ENCODE results near the gene PCNP. TPM values are rescaled to one million over a fixed set of nuclear protein-coding genes. Genes with fewer than 3 reads are reported as not detected.
"Not testable (repeated sequence)": the region's sequence is repeated elsewhere in the genome, so short reads cannot be mapped to it uniquely, and the experiment has no call there.

PCNP gene
- total RNA-seq, 2 donors from 2014 or later: 78.9 to 131 TPM

GRCh38 chr3:101625879-101626278 lies 51.9 kb downstream of the PCNP start:
- Histone ChIP-seq H3K4me1 (ENCODE audit: control insufficient read depth in 1 of 2, low read depth in 2 of 2) (no peaks in the 10 kb centered on the region), H3K27ac (no peak overlapping the region), H3K9me3 (no peaks in the 10 kb centered on the region), H3K4me3 (no peak overlapping the region), H3K27me3 (replicated peaks; ENCODE audit: insufficient read depth) (no peaks in the 10 kb centered on the region), H3K36me3 (no peaks in the 10 kb centered on the region)
- TF ChIP-seq CTCF (IDR thresholded peaks at IDR 0.05): no peak
- ATAC-seq (ENCODE audit: insufficient number of reproducible peaks, low FRiP score, low read depth): no peak
- no peak for DNase-seq (ENCODE audit: low spot score)

GRCh38 chr3:101629219-101629618 lies 55.2 kb downstream of the PCNP start:
- TF ChIP-seq CTCF (IDR thresholded peaks at IDR 0.05): no peak
- no peak overlapping the region for H3K27ac ChIP-seq
- no peak overlapping the region for H3K4me3 ChIP-seq
- no peaks in the 10 kb centered on the region for H3K4me1 ChIP-seq (ENCODE audit: control insufficient read depth in 1 of 2, low read depth in 2 of 2)
- no peaks in the 10 kb centered on the region for H3K9me3 ChIP-seq
- ATAC-seq (ENCODE audit: insufficient number of reproducible peaks, low FRiP score, low read depth) (no peak), DNase-seq (ENCODE audit: low spot score) (no peak)
- H3K27me3 ChIP-seq (replicated peaks; ENCODE audit: insufficient read depth): no peaks in the 10 kb centered on the region
- no peaks in the 10 kb centered on the region for H3K36me3 ChIP-seq

GRCh38 chr3:101631098-101631796 lies 57.3 kb downstream of the PCNP start:
- DNase-seq (ENCODE audit: low spot score) (no peak), ATAC-seq (ENCODE audit: insufficient number of reproducible peaks, low FRiP score, low read depth) (no peak)
- no peak for TF ChIP-seq CTCF (IDR thresholded peaks at IDR 0.05)
- Histone ChIP-seq H3K4me3 (no peak overlapping the region), H3K9me3 (no peaks in the 10 kb centered on the region), H3K27me3 (replicated peaks; ENCODE audit: insufficient read depth) (no peaks in the 10 kb centered on the region), H3K27ac (no peak overlapping the region), H3K4me1 (ENCODE audit: control insufficient read depth in 1 of 2, low read depth in 2 of 2) (no peaks in the 10 kb centered on the region), H3K36me3 (no peaks in the 10 kb centered on the region)

GRCh38 chr3:101631959-101632358 lies 58.0 kb downstream of the PCNP start:
- not testable (repeated sequence) for H3K4me1 ChIP-seq (ENCODE audit: control insufficient read depth in 1 of 2, low read depth in 2 of 2); H3K4me3 ChIP-seq; DNase-seq (ENCODE audit: low spot score); H3K36me3 ChIP-seq; ATAC-seq (ENCODE audit: insufficient number of reproducible peaks, low FRiP score, low read depth); H3K9me3 ChIP-seq; H3K27me3 ChIP-seq (replicated peaks; ENCODE audit: insufficient read depth); H3K27ac ChIP-seq

- no peaks in the 10 kb centered on the region for H3K27me3 ChIP-seq (replicated peaks; ENCODE audit: insufficient read depth)
- ATAC-seq (ENCODE audit: insufficient number of reproducible peaks, low FRiP score, low read depth) (no peak), DNase-seq (ENCODE audit: low spot score) (no peak)
- no peaks in the 10 kb centered on the region for H3K36me3 ChIP-seq
- no peaks in the 10 kb centered on the region for H3K9me3 ChIP-seq
- H3K27ac ChIP-seq: no peak overlapping the region
- no peaks in the 10 kb centered on the region for H3K4me1 ChIP-seq (ENCODE audit: control insufficient read depth in 1 of 2, low read depth in 2 of 2)
- no peak overlapping the region for H3K4me3 ChIP-seq
- TF ChIP-seq CTCF (IDR thresholded peaks at IDR 0.05): no peak
Measured at GRCh38 chr3:101632586-101632985, 58.6 kb downstream of the PCNP start.

- Histone ChIP-seq H3K27ac (no peak overlapping the region), H3K36me3 (no peaks in the 10 kb centered on the region), H3K27me3 (replicated peaks; ENCODE audit: insufficient read depth) (no peaks in the 10 kb centered on the region), H3K9me3 (no peaks in the 10 kb centered on the region), H3K4me1 (ENCODE audit: control insufficient read depth in 1 of 2, low read depth in 2 of 2) (no peaks in the 10 kb centered on the region), H3K4me3 (no peak overlapping the region)
- TF ChIP-seq CTCF (IDR thresholded peaks at IDR 0.05): no peak
- ATAC-seq (ENCODE audit: insufficient number of reproducible peaks, low FRiP score, low read depth) (no peak), DNase-seq (ENCODE audit: low spot score) (no peak)
Measured at GRCh38 chr3:101633186-101633585, 59.2 kb downstream of the PCNP start.

Measured in thoracic aorta (tissue), 2 donors.